Gastroesophageal sphincter (tissue), 3 donors: ENCODE results near the gene ZNF189.

Source experiments
- CTCF ChIP-seq, 4 experiments: fragments of 200-600 bp in 2 of 4; fragments of 450-650 bp in 2 of 4; sonication (generic) in 1 of 4; IDR thresholded peaks; one replicate each; pipeline ENCODE4 v1.5.1; 2017 to 2019; ENCODE audit warnings: antibody characterized with exemption in 4 of 4, mild to moderate bottlenecking in 2 of 4, moderate library complexity in 2 of 4
- EP300 ChIP-seq: sonication (generic); formaldehyde crosslinking; IDR thresholded peaks from one replicate; pipeline ENCODE4 v1.6.1; 2017; ENCODE audit warnings: antibody characterized with exemption, mild to moderate bottlenecking
- POLR2A ChIP-seq, 2 donors: fragments of 450-650 bp; IDR thresholded peaks; one replicate each; pipeline ENCODE4 v1.6.1; 2017; ENCODE audit warnings: antibody characterized with exemption in 2 of 2, mild to moderate bottlenecking in 2 of 2, moderate library complexity in 1 of 2
- POLR2AphosphoS5 ChIP-seq: sonication (generic); formaldehyde crosslinking; IDR thresholded peaks from one replicate; pipeline ENCODE4 v1.6.1; 2017; ENCODE audit warnings: antibody characterized with exemption

- TF ChIP-seq POLR2AphosphoS5 (no peak), CTCF (IDR thresholded peaks at IDR 0.05) (no peak), POLR2A (IDR thresholded peaks at IDR 0.05) (no peak), EP300 (no peak)
Observed at GRCh38 chr9:101371813-101372212, 26.8 kb upstream of the ZNF189 start.
